ENCODE measurements around the gene PRMT9. TPM values are rescaled to one million over a fixed set of nuclear protein-coding genes. Genes with fewer than 3 reads are reported as not detected.

The PRMT9 gene
- total and polyA plus RNA-seq, 12 donors: 3.0 to 7.3 (median 6.5) TPM

DNA sequence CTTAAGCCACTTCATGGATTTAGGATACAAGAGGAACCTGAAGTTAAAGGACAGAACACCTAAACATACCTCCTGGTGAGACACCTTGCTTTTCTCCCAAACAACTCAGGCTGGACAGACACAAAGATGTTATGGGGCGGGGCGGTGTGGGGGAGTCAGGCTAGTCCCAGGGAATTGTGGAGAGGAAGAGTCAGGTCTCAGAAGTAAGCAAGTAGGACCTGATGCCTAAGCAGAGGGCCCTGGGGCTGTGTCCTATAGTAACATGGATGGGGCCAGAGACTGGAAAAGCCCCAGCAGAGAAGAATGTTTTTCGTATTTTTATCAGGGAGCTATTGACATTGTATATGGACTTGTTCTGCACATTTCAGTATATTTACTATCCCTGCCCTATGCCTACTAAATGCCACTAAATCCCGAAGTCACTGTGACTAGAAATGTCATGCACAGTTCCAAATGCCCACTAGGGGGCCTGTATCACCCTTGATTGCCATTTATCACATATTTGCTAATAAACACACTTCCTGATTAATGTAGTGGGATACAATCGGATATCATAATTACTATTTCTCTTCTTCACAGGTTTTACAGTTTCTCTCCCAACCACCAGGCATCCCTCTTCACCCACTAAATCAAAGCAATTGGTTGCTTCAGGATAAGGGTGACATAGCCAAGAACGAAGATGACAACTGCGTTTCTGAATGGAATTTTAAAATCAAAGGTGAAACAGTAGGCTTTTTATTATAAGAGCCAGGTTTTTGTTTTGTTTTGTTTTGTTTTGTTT is 24.1 kb upstream of the PRMT9 start:
- peak overlapping the region in 2 of 10 donors; percentile 16 to 25 for H3K4me3 ChIP-seq
- no peaks in the 10 kb centered on the region for H3K27me3 ChIP-seq
- no peaks in the 10 kb centered on the region for H3K36me3 ChIP-seq
- ATAC-seq (peak; percentile 54 to 75 (median 64)), DNase-seq (peak in 1 of 2 donors; percentile 43)
- WGBS, 2 donors: 31 to 32% methylated on average over 7 of the region's 7 CpGs
- no peak overlapping the region for H3K27ac ChIP-seq
- H3K9me3 ChIP-seq: no peaks in the 10 kb centered on the region
- intact Hi-C loops (cut with DNase I): loop anchor here (1.0 to 5.0 kb wide), 5 partner anchors 23 to 159 kb away; no protein-coding TSS in a partner anchor
- TF ChIP-seq, protein P1, sequence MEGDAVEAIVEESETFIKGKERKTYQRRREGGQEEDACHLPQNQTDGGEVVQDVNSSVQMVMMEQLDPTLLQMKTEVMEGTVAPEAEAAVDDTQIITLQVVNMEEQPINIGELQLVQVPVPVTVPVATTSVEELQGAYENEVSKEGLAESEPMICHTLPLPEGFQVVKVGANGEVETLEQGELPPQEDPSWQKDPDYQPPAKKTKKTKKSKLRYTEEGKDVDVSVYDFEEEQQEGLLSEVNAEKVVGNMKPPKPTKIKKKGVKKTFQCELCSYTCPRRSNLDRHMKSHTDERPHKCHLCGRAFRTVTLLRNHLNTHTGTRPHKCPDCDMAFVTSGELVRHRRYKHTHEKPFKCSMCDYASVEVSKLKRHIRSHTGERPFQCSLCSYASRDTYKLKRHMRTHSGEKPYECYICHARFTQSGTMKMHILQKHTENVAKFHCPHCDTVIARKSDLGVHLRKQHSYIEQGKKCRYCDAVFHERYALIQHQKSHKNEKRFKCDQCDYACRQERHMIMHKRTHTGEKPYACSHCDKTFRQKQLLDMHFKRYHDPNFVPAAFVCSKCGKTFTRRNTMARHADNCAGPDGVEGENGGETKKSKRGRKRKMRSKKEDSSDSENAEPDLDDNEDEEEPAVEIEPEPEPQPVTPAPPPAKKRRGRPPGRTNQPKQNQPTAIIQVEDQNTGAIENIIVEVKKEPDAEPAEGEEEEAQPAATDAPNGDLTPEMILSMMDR (IDR thresholded peaks at IDR 0.05): peak; percentile 80 to 90 (median 86)
- H3K4me1 ChIP-seq: peaks cover 0 to 8% (median 0%) of the 10 kb centered on the region in 9 donors

GRCh38 chr4:147704846-147705245 is 20.9 kb upstream of the PRMT9 start:
- intact Hi-C loops (cut with DNase I): loop anchor here in 1 of 10 donors (5.0 kb wide), 1 partner anchor 162 kb away; no protein-coding TSS in a partner anchor
- H3K9me3 ChIP-seq: peaks cover 0 to 13% (median 4%) of the 10 kb centered on the region in 11 donors
- no peaks in the 10 kb centered on the region for H3K36me3 ChIP-seq
- H3K27ac ChIP-seq: no peak overlapping the region
- ATAC-seq (no peak), DNase-seq (no peak)
- peaks cover 0 to 8% (median 0%) of the 10 kb centered on the region in 9 donors for H3K4me1 ChIP-seq
- TF ChIP-seq, protein P1 (IDR thresholded peaks at IDR 0.05): no peak
- no peak overlapping the region for H3K4me3 ChIP-seq
- H3K27me3 ChIP-seq: no peaks in the 10 kb centered on the region
- 83 to 91% methylated on average over 1 of the region's 1 CpG for WGBS, 2 donors

GRCh38 chr4:147696866-147697265 is 12.9 kb upstream of the PRMT9 start:
- Histone ChIP-seq H3K36me3 (no peaks in the 10 kb centered on the region), H3K27me3 (no peaks in the 10 kb centered on the region), H3K9me3 (peaks cover 0 to 25% (median 4%) of the 10 kb centered on the region in 11 donors), H3K27ac (no peak overlapping the region), H3K4me3 (no peak overlapping the region), H3K4me1 (no peaks in the 10 kb centered on the region)
- 65 to 73% methylated on average over 1 of the region's 1 CpG for WGBS, 2 donors
- DNase-seq (no peak), ATAC-seq (no peak)
- TF ChIP-seq, protein P1 (IDR thresholded peaks at IDR 0.05): no peak
- intact Hi-C loops (cut with DNase I): no loop called here

- no peaks in the 10 kb centered on the region for H3K36me3 ChIP-seq
- H3K4me3 ChIP-seq: no peak overlapping the region
- intact Hi-C loops (cut with DNase I): no loop called here
- no peaks in the 10 kb centered on the region for H3K27me3 ChIP-seq
- DNase-seq (no peak), ATAC-seq (no peak)
- H3K4me1 ChIP-seq: no peaks in the 10 kb centered on the region
- 94 to 97% methylated on average over 3 of the region's 3 CpGs for WGBS, 2 donors
- no peak overlapping the region for H3K27ac ChIP-seq
- H3K9me3 ChIP-seq: no peaks in the 10 kb centered on the region
- TF ChIP-seq, protein P1 (IDR thresholded peaks at IDR 0.05): no peak
Observed at GRCh38 chr4:147693218-147693617, 9.3 kb upstream of the PRMT9 start.

Measured in heart right ventricle (tissue), 16 donors.